K562 (cell line): ENCODE measurements around the gene TMC2. TPM values are rescaled to one million over a fixed set of nuclear protein-coding genes. Genes with fewer than 3 reads are reported as not detected.

Experiments
- CHD7 ChIP-seq: fragments of 200-600 bp; sonication (generic); IDR thresholded peaks from one replicate; pipeline ENCODE4 v1.6.1; 2012; ENCODE audit warnings: mild to moderate bottlenecking, low read depth, low read length, inconsistent platforms
- CXXC5 ChIP-seq: fragments of 250-450 bp; sonication (Bioruptor Pico); IDR thresholded peaks from 2 replicates; pipeline ENCODE4 v1.8.0; 2022; ENCODE audit warnings: inconsistent platforms, mild to moderate bottlenecking, moderate library complexity
- ZNF263 ChIP-seq: sonication (generic); formaldehyde crosslinking; IDR thresholded peaks from 2 replicates; pipeline ENCODE4 v1.8.0; 2022; ENCODE audit warnings: mild to moderate bottlenecking, missing genetic modification reagents, borderline replicate concordance
- polyA plus RNA-seq, 8 experiments: library from polyadenylated mRNA; depleted of rRNA in 4 of 8; stranded (reverse) in 5 of 8; unstranded in 3 of 8; fragments of >200 nt; fragmentation: Nextera tagmentation in 2 of 8; fragmentation: Illumina TruSeq in 1 of 8; extraction: Ambion mirVana in 2 of 8; extraction: Trizol in 1 of 8; gene quantifications; 2 replicates each; pipeline versions ENCODE4 v1.2.1 to v1.2.3, GENCODE V29; 2011 to 2014; ENCODE audit warnings: inconsistent platforms in 1 of 8, missing spikeins in 1 of 8
- total RNA-seq, 7 experiments: library from RNA; depleted of rRNA in 6 of 7; stranded (reverse); fragments of >200 nt in 6 of 7; fragmentation: Illumina TruSeq in 2 of 7; extraction: Trizol in 2 of 7; gene quantifications; 2 replicates each; pipeline versions ENCODE4 v1.2.1 to v1.2.3, GENCODE V29; 2011 to 2021; ENCODE audit warnings: low replicate concordance in 1 of 7

TMC2 gene
- total and polyA plus RNA-seq, 9 of the 15 experiments (the other 6 are each of a cell fraction or from before 2014, with no cell fraction given) = not detected

- peak; percentile 54 for TF ChIP-seq CHD7
- 0 out of 2 replicates have a peak, but pooled peaks have one; percentile 33 for TF ChIP-seq CXXC5 (CRISPR knock-in tag)
- TF ChIP-seq ZNF263 (CRISPR knock-in tag) = no peak
Measured at GRCh38 chr20:2523919-2524708, 12.3 kb upstream of the TMC2 start (continued).
